Fibroblast of skin of left quadriceps (primary cell): ENCODE results near the gene CH25H.
A peak's percentile ranks its signal among the peaks of the same experiment; 100 is the strongest.
"Not testable (repeated sequence)": the region's sequence is repeated elsewhere in the genome, so short reads cannot be mapped to it uniquely, and the experiment has no call there.

Experiments used
- DNase-seq, 2 experiments: peaks; one replicate each; pipeline ENCODE4 v3.0.0-alpha.2; 2013; ENCODE audit warnings: low read depth in 2 of 2

CH25H gene, protein sequence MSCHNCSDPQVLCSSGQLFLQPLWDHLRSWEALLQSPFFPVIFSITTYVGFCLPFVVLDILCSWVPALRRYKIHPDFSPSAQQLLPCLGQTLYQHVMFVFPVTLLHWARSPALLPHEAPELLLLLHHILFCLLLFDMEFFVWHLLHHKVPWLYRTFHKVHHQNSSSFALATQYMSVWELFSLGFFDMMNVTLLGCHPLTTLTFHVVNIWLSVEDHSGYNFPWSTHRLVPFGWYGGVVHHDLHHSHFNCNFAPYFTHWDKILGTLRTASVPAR

GRCh38 chr10:89207181-89207800 lies at the start of gene CH25H:
Gene CH25H (minus strand): TSS chr10:89207317. CDS start chr10:89207292, 25 bp downstream.
- DNase-seq, result peak; percentile 77 to 80

DNA sequence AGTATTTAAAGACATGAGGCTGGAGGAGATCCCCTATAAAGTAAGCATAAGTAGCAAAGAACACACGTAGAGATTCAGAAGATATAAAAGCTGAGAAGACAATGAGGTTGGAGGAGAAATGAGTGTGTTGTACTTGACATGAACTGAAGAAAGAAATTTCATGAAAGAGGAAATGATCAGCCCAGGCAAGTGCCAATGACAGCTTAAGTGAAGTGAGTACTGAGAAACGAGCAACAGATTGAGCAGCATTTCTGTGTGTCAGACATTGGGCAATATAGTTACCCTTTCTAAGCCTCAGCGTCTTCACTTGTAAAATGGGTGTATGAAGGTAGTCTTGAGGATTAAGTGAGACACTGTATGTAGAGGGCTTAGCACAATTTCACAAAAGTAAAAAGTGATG lies 49.2 kb upstream of the CH25H start:
- no peak for DNase-seq

DNA sequence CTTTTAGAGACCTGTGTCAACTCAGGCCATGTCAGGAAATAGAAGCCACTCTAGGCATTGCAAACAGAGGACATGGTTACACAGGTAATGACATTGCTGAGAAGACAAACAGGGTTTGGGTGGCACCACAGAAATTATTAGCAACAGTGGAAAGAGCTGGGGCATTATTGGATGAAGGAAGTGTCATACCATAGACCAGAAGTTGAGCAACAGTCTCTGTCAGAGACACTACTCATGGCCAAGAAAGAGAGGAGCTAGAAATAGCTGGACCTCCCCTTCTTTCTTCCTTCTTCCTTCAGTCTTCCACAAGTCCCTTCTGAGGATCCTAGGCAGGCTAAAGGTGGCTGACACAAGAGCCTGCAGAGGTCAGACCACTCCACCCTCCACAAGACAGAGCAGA lies 48.7 kb upstream of the CH25H start:
- no peak for DNase-seq

DNA sequence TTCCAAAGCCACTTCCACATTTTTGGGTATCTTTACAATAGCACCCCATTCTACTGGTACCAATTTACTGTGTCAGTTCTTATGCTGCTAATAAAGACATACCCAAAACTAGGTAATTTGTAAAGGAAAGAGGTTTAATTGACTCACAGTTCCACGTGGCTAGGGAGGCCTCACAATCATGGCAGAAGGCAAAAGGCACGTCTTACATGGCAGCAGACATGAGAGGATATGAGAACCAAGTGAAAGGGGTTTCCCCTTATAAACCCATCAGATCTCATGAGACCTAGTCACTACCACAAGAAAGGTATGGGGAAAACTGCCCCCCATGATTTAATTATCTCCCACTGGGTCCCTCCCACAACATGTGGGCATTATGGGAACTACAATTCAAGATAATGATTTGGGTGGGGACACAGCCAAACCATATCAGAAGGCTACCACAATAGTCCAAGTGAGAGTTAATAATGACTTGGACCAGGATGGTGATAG lies 48.0 kb upstream of the CH25H start:
- DNase-seq, result not testable (repeated sequence)

DNA sequence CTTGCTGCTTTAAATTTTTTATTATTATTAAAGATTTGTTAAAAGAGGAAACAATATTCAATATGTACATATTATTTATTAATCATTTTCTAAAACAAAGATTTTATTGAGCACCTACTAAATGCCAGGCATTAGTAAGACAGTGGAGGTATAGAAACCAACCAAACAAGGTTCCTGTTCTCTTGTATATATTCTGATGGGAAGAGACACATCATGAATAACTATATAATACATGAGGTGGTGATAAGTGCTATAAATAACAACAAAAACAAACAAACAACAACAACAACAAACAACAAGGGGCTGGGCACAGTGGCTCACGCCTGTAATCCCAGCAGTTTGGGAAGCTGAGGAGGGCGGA lies 45.1 kb upstream of the CH25H start:
- no peak for DNase-seq

DNA sequence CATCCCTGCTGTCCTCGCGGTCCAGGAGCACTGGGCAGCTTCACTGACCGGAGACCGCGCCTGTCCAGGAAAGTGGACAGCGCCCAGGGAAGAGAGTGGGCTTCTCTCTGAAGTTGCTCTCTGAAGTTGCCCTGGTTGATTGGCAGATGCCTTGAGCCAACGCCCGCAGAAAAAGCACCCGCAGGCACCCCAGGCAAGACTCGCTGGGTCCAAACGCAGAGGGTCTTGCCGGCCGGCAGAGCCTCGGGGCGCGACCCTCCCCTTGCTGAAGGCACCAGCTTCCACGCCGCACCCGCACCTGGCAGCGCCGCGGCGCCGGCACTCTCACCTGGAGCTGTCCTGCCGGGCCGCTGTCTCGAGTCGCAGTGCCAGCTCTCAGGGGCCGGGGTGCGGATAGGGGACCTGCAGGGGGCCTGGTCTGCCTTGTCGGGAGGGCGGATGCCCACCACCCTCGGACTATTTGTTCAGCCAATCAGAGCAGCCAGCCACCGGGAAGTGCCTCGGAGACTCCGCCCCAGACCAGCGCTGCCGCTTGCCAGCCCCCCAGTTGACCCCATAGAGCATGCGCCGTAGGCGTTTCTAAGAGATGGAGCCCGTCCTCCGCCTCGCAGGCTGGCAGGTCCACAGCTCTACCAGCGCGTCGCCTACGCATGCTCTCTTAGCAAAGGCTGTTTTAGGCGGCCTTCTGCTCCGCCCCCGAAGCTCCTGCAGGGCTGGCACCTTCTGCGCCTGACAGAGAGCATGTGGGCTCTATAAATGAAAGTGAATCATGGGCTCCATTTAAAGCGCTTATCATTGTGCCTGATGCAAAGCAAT lies 44.5 kb upstream of the CH25H start, which contains the start of gene LIPA:
LIPA (minus strand) TSS at position 367 of the 816 bp plus-strand sequence. CDS start 4,127 bp downstream, outside the sequence.
- DNase-seq, result peak; percentile 92

DNA sequence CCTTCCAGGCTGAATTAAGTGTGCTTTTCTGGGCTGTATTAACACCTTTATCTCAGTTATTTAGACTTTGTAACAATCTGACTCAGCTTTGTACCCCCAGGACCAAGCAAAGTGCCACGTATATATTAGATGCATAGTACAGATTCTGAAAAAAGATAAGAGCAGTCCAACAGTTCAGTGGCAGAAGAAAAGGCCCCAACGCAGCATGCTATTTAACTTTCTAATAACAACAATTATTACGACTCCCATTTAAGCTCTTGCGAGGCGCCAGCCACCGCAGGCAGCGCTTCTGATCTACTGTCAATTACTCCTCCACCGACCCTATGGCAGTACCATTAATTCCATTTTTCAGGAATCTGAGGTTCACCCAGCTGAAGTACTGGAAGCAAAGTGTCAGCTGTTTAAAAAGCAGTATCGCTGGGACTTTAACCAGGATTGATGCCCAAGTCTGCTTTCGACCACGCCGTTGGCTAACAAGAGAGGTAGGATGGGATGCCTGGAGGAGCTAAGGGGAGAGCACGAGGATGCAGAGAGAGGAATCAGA lies 43.8 kb upstream of the CH25H start:
- DNase-seq, result no peak

- DNase-seq, result no peak
Measured at GRCh38 chr10:89248990-89249389, 41.9 kb upstream of the CH25H start.

DNA sequence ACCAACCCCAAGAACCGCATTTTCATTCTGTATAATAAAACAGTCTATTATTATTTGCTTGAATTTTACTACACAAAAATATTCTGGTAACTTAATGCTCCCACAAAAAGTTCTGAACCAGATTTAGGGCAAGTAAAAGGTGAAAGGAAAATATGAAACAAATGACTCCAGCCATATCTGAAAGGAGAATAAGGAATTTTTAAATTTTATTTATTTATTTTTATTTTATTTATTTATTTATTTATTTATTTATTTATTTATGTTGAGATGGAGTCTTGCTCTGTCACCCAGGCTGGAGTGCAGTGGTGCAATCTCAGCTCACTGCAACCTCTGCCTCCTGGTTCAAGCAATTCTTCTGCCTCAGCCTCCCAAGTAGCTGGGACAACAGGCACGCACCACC lies 40.5 kb upstream of the CH25H start:
- DNase-seq, result not testable (repeated sequence)

DNA sequence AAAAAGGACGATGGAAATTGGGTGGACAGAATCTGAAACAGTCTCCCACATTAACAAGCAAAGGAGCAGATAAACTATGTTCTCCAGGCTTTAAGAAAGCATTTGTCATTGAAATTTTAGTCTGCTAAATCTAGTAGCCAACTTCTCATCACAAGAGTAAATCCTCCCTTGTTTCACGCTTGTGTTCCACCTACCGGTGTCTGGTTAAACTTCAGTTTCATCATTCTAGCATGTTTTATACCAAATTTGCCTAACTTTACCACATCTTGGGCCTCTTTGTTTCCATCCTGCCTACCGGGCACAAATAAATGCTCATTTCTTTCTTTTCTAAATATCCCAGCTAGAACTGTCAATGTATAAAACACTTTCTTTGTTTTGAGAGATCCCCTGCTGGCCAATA lies 38.7 kb upstream of the CH25H start:
- DNase-seq, result no peak

DNA sequence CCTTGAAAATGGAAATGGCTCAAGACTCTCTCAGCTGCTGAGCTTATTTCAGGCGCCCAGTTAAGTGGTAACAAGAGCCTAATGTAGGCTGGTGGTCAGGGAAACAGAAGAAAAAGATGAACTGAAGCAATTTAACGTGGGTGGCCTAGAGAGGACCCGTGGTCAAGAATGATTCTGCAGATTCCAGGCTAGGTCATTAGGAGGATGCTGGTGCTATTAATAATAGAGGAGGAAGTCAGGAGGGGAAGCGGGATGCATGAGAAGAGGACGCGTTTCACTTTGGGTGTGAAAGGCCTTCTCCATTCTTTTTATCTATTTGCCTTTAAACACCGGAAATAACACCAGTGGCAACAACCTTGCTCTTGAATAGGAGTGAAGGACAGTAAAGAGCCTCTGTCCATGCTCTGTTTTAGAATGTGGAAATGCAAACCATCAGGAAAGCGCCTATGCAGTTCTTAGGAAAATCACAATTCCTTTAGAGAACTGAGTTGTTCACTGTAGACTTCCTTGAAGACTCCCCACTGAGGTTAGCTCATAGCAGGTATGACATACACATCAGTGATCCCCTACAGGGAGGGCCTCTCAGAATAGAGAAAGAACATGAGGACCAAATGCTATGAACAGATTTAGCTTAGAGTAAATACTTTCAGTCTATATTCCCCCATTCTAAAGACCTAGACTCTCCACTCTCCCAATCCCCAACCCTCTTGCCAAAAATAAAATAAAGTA lies 35.9 kb upstream of the CH25H start:
- DNase-seq, result no peak

DNA sequence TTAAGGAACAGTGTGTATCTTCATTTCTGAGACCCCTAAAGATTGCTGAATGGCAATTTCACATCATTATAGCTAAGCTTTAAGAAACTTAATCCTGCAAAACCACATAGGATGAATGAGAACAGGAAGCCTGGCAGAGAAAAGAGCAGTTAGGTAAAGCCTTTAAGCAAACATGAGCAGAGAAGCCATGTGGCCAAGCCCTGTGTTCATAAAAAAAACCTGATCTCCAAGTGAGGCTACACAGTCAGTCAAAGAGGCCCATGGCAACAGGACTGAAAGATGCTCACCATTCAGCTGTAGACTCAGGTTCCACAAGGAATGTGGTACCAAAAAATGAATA lies 35.2 kb upstream of the CH25H start:
- no peak for DNase-seq

GRCh38 chr10:89241486-89242344 lies 34.6 kb upstream of the CH25H start:
- DNase-seq, result no peak

DNA sequence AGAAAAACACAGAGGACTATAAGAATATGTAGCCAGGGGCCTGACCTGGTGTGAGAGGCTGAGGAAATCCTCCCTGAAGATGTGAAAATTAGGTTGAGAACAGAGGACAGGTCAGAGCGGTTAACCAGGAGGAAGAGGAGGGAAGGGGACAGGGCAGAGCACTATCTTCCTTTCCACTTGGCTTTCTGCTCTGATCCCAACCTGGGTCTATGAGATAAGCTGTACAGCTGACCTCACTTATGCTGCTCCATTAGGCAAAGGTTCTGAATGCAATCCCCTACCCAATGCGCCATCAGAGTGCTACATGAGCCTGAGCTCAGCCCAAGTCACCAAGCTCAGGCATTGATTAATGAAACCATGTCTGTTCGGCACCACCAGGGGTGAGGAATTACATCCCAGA lies 33.9 kb upstream of the CH25H start:
- DNase-seq, result no peak

DNA sequence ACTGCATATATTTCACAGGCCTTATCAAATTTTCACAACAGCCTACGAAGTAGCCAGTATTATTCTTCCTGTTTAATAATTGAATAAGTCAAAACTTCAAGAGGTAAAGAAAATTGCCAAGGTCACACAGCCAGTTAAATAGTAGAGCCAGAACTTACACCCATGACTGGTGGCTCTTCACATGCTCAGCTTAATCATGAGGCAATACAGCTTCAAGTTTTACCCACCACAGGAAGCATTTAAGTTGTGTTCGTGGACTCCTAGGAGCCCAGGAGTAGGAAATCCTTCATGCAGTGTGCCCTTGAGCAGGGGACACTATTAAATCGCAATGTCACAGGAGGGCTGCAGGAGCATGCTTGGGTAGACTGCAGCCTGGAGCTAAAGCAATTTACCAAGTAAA lies 33.4 kb upstream of the CH25H start:
- no peak for DNase-seq

- no peak for DNase-seq
Measured at GRCh38 chr10:89238956-89239644, 32.0 kb upstream of the CH25H start.

DNA sequence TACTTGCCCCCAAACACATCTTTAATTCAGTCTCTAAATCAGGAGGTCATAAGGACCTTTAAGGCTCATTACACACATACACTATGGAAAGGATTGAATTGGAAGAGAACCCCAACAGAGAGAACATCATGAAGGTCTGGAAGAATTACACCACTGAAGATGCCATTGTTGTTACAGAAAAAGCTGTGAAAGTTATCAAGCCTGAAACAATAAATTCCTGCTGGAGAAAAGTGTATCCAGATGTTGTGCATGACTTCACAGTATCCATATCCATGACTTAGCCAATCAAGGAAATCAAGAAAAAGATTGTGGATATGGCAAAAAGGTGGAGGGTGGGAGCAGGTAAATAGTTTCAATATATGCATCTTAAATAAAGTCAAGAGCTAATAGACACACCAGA lies 30.7 kb upstream of the CH25H start:
- no peak for DNase-seq

DNA sequence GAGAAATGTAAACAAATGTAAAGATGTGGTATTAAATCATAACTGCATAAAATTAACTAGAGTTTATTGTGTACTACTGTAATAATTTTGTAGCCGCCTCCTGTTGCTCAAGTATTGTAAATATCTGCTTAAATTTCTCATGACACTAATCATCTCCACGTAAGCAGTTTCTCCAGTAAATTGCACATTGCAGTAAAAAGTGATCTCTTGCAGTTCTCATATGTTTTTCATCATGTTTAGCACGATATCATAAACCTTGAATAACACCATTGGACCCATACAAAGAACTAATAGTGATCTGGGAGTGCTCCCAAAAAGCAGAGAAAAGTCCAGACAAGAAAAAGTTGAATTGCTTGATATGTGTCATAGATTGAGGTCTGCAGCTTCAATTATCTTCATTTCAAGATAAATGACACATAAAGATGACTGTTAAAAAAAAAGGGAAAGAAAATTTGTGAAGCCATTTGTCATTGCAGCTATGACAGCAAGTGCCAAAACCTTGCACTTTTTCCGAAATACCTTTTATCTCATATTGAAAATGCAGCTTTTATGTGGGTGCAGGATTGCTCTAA lies 29.2 kb upstream of the CH25H start:
- DNase-seq, result peak; percentile 90

GRCh38 chr10:89235073-89235798 lies 28.1 kb upstream of the CH25H start:
- DNase-seq, result no peak
